K562 (cell line): ENCODE measurements around the gene SNX1.

Source experiments
- CREB1 ChIP-seq, 2 experiments: sonication (generic) in 1 of 2; formaldehyde crosslinking in 1 of 2; IDR thresholded peaks; 2 replicates each; pipeline versions ENCODE4 v1.6.1 to v1.8.0; 2012 to 2022; ENCODE audit warnings: inconsistent platforms in 1 of 2, mild to moderate bottlenecking in 1 of 2, missing genetic modification reagents in 1 of 2, moderate library complexity in 1 of 2
- DNMT1 ChIP-seq: fragments of 450-650 bp; IDR thresholded peaks from 2 replicates; pipeline ENCODE4 v1.6.1; 2016; ENCODE audit warnings: antibody characterized with exemption, mild to moderate bottlenecking
- ESRRA ChIP-seq: fragments of 450-650 bp; IDR thresholded peaks from 2 replicates; pipeline ENCODE4 v1.6.1; 2014; ENCODE audit warnings: low read depth, mild to moderate bottlenecking, moderate library complexity, borderline replicate concordance
- EZH2 ChIP-seq: IDR thresholded peaks from 2 replicates; pipeline ENCODE4 v1.6.1; 2012; ENCODE audit warnings: low read depth, mild to moderate bottlenecking, inconsistent platforms, low read length, borderline replicate concordance
- FOSL1 ChIP-seq: fragments of 200-800 bp; sonication (Bioruptor generic); conservative IDR thresholded peaks from 2 replicates; pipeline ENCODE4 v1.6.1; 2016; ENCODE audit warnings: missing genetic modification characterization, missing compliant biosample characterization
- GABPA ChIP-seq: fragments of 200-800 bp; sonication (Bioruptor generic); conservative IDR thresholded peaks from 2 replicates; pipeline ENCODE4 v1.6.1; 2016; ENCODE audit warnings: low read depth, missing genetic modification characterization, missing compliant biosample characterization
- POLR2AphosphoS5 ChIP-seq: IDR thresholded peaks from 2 replicates; pipeline ENCODE4 v1.6.1; 2011; ENCODE audit warnings: mild to moderate bottlenecking, low read depth, low read length, moderate library complexity; ENCODE audit not compliant: control insufficient read depth, insufficient read depth
- ZNF384 ChIP-seq: IDR thresholded peaks from 2 replicates; pipeline ENCODE4 v1.6.1; 2012; ENCODE audit warnings: low read depth, low read length, improper control_type of control experiment
- TF ChIP-seq, protein P1 (sequence below), 3 experiments: IDR thresholded peaks in 2 of 3; conservative IDR thresholded peaks in 1 of 3; 2 replicates each; pipeline ENCODE4 v1.5.1; 2011 to 2012; ENCODE audit warnings: low read length in 3 of 3, mild to moderate bottlenecking in 3 of 3, control low read depth in 2 of 3, improper control_type of control experiment in 1 of 3, inconsistent platforms in 1 of 3, low read depth in 1 of 3, mixed read lengths in 1 of 3, moderate library complexity in 1 of 3; ENCODE audit not compliant: insufficient read depth in 2 of 3
- TF ChIP-seq, protein P2 (sequence below): fragments of 250-450 bp; sonication (Bioruptor Pico); IDR thresholded peaks from 2 replicates; pipeline ENCODE4 v1.5.0; 2020; ENCODE audit warnings: mild to moderate bottlenecking, borderline replicate concordance
- TF ChIP-seq, protein P3 (sequence below): sonication (generic); formaldehyde crosslinking; IDR thresholded peaks from 2 replicates; pipeline ENCODE4 v1.9.0; 2022; ENCODE audit warnings: mild to moderate bottlenecking, missing genetic modification reagents

DNA sequence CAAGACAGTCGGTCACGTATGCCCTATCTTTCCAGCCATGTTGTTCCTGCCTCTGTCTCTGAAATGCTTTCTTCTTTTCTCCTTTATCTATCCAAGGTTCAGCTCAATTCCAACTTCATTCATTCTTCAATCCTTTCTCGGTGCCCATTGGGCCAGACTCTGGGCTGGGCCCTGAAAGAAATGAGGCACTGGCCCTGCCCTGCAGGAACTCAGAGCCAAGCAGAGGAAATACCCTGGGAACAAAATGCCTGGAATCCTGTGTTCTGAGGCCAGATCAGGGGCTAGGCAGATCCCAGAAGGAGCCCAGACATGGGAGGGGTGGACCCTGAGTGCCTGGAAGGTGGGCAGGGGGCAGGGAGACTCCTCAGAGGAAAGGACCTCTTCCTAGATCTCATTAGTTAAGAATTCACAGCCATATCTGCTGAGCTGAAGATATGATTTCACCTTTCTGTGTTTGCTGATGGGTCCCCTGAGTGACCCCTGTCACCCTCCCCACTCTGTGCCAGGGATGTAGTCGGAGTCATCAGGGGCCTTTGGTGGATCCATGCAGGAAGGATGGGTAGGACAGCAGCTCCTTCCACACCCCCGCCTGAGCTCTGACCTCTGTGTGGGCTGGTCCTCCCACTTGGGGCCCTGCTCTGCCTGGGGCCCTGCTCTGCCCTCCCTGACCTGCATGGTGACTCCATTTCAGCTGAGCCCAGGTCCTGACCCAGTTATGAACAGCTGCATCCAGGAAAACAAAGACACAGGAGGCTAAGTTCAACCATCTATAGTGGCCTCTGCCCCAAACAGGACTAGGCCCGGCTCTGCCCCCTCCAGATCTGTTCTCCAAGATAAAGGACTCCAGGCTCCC, 44.1 kb upstream of the SNX1 start:
- TF ChIP-seq CREB1 (IDR thresholded peaks at IDR 0.05) = no peak
- no peak for TF ChIP-seq CREB1 (CRISPR knock-in tag; IDR thresholded peaks at IDR 0.05)
- TF ChIP-seq EZH2 = no peak
- TF ChIP-seq FOSL1 = no peak
- TF ChIP-seq, protein P1, sequence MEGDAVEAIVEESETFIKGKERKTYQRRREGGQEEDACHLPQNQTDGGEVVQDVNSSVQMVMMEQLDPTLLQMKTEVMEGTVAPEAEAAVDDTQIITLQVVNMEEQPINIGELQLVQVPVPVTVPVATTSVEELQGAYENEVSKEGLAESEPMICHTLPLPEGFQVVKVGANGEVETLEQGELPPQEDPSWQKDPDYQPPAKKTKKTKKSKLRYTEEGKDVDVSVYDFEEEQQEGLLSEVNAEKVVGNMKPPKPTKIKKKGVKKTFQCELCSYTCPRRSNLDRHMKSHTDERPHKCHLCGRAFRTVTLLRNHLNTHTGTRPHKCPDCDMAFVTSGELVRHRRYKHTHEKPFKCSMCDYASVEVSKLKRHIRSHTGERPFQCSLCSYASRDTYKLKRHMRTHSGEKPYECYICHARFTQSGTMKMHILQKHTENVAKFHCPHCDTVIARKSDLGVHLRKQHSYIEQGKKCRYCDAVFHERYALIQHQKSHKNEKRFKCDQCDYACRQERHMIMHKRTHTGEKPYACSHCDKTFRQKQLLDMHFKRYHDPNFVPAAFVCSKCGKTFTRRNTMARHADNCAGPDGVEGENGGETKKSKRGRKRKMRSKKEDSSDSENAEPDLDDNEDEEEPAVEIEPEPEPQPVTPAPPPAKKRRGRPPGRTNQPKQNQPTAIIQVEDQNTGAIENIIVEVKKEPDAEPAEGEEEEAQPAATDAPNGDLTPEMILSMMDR (IDR thresholded peaks at IDR 0.05 in 2 of 3, conservative IDR thresholded peaks at IDR 0.05 in 1 of 3; ENCODE audit: insufficient read depth in 2 of 3, low read depth in 1 of 3, low read length in 3 of 3) = no peak
- TF ChIP-seq DNMT1 = no peak
- TF ChIP-seq ESRRA = no peak
- TF ChIP-seq, protein P2, sequence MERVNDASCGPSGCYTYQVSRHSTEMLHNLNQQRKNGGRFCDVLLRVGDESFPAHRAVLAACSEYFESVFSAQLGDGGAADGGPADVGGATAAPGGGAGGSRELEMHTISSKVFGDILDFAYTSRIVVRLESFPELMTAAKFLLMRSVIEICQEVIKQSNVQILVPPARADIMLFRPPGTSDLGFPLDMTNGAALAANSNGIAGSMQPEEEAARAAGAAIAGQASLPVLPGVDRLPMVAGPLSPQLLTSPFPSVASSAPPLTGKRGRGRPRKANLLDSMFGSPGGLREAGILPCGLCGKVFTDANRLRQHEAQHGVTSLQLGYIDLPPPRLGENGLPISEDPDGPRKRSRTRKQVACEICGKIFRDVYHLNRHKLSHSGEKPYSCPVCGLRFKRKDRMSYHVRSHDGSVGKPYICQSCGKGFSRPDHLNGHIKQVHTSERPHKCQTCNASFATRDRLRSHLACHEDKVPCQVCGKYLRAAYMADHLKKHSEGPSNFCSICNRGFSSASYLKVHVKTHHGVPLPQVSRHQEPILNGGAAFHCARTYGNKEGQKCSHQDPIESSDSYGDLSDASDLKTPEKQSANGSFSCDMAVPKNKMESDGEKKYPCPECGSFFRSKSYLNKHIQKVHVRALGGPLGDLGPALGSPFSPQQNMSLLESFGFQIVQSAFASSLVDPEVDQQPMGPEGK = no peak
- no peak for TF ChIP-seq POLR2AphosphoS5
- no peak for TF ChIP-seq GABPA
- no peak for TF ChIP-seq ZNF384
- TF ChIP-seq, protein P3, sequence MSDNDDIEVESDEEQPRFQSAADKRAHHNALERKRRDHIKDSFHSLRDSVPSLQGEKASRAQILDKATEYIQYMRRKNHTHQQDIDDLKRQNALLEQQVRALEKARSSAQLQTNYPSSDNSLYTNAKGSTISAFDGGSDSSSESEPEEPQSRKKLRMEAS = no peak
